ENCODE measurements around the gene CSF1.
"Not testable (repeated sequence)": the region's sequence is repeated elsewhere in the genome, so short reads cannot be mapped to it uniquely, and the experiment has no call there.

The CSF1 gene

DNA sequence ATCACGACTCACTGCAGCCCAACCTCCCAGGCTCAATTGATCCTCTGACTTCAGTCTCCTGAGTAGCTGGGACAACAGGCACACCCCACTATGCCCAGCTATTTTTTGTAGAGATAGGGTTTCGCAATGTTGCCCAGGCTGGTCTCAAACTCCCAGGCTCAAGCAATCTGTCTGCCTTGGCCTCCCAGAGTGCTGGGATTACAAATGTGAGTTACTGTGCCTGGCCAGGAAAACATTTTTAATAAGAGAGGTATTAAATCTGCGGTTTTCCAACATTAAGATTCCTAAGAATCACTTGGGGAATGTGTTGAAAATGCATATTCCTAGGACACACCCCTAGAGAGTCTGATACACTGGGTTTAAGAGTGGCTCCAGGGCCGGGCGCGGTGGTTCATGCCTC, 8.7 kb downstream of the CSF1 start:
- DNase-seq (ENCODE audit: low read depth in 2 of 2), result no peak

DNA sequence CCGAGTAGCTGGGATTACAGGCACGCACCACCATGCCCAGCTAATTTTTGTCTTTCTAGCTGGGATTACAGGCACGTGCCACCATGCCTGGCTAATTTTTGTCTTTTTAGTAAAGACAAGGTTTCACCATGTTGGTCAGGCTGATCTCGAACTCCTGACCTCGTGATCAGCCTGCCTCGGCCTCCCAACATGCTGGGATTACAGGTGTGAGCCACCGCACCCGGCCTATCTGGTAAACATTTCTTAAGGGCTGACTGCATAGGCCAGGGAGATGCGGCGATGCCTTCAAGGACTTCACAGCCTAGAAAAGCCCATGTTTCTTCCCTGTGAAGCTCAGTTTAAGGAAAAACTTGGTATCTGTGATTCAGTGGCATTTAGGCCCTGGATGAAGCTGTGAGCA, 9.7 kb downstream of the CSF1 start:
- DNase-seq (ENCODE audit: low read depth in 2 of 2), result not testable (repeated sequence)

DNA sequence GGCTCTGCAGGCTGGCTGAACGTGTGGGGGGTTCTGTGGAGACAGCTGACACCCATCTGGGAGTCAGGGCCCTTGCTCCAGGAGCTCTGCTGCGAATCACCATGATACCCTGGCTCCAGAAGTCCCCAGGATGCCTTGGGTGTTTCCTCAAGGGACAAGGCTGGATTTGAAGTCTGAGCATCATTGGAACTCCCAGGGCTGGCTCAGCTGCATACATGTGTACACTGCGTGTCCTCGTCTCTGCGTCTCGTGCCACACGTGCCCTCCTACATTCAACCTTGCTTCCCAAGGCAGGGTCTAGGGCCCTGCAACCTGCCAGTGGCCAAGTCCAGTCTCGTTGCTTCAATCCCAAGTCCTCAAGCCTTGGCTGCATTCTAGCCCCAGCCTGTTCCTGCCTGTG, 11.7 kb downstream of the CSF1 start:
- DNase-seq (ENCODE audit: low read depth in 2 of 2), result no peak

DNA sequence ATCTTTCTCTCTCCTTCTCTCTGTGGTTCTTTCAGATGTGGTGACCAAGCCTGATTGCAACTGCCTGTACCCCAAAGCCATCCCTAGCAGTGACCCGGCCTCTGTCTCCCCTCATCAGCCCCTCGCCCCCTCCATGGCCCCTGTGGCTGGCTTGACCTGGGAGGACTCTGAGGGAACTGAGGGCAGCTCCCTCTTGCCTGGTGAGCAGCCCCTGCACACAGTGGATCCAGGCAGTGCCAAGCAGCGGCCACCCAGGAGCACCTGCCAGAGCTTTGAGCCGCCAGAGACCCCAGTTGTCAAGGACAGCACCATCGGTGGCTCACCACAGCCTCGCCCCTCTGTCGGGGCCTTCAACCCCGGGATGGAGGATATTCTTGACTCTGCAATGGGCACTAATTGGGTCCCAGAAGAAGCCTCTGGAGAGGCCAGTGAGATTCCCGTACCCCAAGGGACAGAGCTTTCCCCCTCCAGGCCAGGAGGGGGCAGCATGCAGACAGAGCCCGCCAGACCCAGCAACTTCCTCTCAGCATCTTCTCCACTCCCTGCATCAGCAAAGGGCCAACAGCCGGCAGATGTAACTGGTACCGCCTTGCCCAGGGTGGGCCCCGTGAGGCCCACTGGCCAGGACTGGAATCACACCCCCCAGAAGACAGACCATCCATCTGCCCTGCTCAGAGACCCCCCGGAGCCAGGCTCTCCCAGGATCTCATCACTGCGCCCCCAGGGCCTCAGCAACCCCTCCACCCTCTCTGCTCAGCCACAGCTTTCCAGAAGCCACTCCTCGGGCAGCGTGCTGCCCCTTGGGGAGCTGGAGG, 12.7 kb downstream of the CSF1 start:
- no peak for DNase-seq (ENCODE audit: low read depth in 2 of 2)

DNA sequence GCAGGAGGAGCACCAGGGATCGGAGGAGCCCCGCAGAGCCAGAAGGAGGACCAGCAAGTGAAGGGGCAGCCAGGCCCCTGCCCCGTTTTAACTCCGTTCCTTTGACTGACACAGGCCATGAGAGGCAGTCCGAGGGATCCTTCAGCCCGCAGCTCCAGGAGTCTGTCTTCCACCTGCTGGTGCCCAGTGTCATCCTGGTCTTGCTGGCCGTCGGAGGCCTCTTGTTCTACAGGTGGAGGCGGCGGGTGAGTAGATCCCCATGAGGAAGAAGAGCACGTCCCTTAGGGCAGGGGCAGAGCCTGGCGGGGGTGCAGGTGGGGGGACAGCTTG, 13.3 kb downstream of the CSF1 start:
- DNase-seq (ENCODE audit: low read depth in 2 of 2), result no peak

DNA sequence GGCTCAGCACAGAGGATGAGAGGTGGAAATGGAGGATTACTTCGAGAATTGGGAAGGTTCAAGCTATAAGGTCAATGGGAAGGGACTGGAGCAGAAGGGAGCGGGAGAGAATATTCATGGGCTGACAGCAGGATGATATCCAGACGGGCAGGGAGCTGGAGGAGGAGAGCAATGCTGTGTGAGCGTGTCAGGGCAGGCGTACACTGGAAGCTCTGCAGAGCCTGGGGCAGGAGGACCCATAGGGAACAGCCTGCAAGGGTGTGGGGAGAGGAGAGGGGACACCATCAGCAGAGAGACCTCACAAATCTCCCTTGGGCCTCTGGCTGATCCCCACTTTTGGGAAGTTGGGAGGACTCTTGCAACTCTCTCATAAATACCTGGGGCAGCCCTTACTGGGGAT, 13.7 kb downstream of the CSF1 start:
- no peak for DNase-seq (ENCODE audit: low read depth in 2 of 2)

DNA sequence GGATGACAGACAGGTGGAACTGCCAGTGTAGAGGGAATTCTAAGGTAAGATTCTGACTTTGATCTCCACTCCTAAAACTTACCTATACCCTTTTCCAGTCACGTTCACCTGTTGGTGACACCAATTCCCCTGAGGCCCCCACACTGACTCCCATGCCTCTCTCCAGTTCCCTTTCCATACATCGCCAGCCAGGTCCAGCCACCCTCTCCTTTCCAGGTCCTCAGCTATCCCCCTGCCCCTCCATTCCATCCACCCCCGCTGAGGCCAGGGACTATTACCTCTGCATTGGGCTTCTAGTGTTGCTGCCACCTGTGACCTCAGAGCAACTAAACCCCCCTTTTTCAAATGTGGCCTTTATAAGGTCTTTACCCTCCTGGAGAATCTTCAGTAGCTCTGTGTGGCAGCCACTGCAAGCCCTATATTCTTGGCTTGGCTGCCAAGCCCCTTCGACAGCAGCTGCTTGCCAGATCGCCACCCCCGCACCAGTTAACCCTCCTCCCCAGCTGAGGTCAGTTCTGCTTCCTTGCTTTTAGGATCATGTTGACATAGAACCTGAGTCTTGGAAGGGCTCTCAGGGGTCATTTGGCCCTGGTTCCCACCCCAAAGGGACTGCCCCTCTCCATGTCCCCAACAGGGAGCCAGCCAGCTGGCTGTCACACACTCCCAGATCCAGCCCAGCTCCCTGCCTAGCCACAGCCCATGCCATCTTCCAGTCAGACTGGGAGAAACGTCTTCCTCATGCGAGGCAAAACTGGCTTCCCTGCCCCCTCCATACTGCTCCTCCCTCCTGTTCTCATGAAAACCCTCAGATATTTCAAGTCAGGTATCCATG, 14.7 kb downstream of the CSF1 start:
- DNase-seq (ENCODE audit: low read depth in 2 of 2), result no peak

DNA sequence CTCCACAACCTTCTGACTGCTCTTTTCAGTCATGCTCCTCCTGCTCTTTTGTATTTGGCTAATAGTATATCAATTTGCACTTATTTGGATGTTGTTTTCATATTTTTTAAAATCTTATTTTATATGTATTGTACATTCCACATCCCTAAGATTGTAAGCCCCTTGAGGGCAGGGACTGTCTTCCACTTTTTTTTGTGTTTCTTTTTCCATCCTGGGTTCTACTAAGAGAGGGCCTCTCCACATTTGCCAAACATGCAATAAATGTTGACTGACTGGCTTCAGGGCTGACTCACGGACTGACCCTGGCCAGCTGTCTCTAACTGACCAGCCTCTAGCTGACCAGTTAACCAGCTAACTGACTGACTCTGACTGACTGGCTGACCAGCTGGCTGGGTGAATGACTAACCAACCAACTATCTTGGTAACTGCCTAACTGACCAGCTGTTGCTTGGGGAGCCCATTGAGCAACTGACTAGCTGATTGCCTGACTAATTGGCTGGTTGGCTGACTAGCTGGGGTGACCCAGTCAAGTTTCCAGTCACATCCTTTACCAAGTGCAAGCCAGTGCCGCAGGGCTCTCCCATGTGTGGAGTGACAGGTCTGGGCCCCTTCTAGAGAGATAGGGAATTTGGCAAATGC, 16.1 kb downstream of the CSF1 start:
- no peak for DNase-seq (ENCODE audit: low read depth in 2 of 2)

DNA sequence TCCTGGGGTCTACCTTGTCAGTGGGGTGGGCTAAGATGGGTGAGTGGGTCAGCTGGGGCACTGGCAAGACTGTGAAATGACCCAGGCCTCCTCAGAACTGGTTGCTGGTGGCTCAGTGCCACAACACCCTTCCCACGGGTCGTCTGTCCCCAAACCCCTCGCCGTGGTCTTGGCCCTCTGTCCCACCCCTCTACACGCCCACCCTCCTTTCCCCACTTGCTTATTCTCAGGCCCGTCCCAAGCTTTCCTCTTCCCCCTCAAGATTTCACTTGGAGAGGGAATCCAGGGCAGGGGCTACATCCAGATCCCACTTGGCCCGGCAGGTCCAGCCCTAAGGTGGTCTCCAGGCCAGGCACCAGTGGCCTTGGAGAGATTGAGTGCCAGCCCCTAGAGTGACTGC, 16.7 kb downstream of the CSF1 start:
- no peak for DNase-seq (ENCODE audit: low read depth in 2 of 2)

DNA sequence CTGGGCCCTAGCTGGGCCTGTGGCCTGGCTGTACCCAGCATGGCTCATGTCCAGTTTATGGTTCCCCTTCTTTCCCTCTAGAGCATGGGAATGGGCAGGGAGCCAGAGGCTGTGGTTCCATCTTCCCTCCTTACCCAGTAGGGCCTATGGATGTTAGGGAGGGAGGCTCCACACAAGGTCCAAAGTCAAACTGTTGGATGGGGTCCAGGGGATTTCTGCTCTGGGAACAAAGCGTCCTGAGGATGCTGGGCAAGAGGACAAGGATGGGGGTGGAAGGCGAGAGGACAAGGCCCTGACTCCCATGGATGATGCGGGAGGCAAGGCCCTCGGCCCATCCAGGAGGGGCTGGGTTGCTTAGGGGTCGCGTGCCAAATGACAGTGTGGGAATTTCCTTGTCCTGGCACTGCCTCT, 17.3 kb downstream of the CSF1 start:
- no peak for DNase-seq (ENCODE audit: low read depth in 2 of 2)

DNA sequence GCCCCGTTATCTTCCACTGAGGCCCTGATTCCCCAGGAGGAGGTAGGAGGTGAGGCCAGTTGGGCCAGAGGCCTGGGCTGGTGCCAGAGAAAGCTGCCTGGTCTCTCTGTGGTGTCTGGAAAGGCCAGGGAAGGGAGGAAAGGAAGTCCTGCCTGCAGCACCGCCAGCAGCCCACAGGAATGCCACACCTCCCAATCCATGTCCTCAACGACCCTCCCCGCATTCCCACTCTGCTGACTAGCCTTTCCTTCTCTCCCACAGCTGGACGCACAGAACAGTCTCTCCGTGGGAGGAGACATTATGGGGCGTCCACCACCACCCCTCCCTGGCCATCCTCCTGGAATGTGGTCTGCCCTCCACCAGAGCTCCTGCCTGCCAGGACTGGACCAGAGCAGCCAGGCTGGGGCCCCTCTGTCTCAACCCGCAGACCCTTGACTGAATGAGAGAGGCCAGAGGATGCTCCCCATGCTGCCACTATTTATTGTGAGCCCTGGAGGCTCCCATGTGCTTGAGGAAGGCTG, 18.0 kb downstream of the CSF1 start:
- no peak for DNase-seq (ENCODE audit: low read depth in 2 of 2)

DNA sequence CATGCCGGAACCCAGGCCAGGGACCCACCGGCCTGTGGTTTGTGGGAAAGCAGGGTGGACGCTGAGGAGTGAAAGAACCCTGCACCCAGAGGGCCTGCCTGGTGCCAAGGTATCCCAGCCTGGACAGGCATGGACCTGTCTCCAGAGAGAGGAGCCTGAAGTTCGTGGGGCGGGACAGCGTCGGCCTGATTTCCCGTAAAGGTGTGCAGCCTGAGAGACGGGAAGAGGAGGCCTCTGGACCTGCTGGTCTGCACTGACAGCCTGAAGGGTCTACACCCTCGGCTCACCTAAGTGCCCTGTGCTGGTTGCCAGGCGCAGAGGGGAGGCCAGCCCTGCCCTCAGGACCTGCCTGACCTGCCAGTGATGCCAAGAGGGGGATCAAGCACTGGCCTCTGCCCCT, 18.5 kb downstream of the CSF1 start:
- no peak for DNase-seq (ENCODE audit: low read depth in 2 of 2)

DNA sequence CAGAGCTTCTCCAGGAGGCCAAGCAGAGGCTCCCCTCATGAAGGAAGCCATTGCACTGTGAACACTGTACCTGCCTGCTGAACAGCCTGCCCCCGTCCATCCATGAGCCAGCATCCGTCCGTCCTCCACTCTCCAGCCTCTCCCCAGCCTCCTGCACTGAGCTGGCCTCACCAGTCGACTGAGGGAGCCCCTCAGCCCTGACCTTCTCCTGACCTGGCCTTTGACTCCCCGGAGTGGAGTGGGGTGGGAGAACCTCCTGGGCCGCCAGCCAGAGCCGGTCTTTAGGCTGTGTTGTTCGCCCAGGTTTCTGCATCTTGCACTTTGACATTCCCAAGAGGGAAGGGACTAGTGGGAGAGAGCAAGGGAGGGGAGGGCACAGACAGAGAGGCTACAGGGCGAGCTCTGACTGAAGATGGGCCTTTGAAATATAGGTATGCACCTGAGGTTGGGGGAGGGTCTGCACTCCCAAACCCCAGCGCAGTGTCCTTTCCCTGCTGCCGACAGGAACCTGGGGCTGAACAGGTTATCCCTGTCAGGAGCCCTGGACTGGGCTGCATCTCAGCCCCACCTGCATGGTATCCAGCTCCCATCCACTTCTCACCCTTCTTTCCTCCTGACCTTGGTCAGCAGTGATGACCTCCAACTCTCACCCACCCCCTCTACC, 19.1 kb downstream of the CSF1 start:
- DNase-seq (ENCODE audit: low read depth in 2 of 2), result no peak

DNA sequence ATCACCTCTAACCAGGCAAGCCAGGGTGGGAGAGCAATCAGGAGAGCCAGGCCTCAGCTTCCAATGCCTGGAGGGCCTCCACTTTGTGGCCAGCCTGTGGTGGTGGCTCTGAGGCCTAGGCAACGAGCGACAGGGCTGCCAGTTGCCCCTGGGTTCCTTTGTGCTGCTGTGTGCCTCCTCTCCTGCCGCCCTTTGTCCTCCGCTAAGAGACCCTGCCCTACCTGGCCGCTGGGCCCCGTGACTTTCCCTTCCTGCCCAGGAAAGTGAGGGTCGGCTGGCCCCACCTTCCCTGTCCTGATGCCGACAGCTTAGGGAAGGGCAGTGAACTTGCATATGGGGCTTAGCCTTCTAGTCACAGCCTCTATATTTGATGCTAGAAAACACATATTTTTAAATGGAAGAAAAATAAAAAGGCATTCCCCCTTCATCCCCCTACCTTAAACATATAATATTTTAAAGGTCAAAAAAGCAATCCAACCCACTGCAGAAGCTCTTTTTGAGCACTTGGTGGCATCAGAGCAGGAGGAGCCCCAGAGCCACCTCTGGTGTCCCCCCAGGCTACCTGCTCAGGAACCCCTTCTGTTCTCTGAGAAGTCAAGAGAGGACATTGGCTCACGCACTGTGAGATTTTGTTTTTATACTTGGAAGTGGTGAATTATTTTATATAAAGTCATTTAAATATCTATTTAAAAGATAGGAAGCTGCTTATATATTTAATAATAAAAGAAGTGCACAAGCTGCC, 19.8 kb downstream of the CSF1 start:
- no peak for DNase-seq (ENCODE audit: low read depth in 2 of 2)

DNA sequence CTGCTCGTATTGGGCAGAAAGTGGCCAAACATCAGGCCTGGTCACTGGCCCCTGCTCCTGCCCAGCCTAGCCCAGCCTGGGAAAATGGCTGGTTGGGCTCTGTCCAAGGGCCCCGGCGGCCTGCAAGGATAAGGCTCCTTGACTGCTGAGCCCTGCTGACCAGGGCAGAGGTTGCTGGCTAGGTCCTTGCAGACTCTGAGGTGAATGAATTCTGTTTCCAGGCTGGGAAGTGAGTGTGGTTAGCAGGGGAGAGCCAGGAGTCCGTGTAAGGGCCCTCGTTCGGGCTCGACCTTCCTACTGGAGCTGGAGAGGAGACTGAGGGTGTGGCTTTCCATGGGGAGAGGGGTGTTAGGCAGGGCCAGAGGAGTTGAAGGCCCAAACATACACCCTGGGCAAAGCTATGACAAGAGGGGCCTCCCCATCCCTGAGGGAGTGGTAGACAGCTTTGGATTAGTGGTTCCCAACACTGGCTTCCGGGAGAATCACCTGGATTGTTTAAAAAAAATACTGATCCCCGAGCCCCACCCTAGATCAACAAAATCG, 20.6 kb downstream of the CSF1 start:
- no peak for DNase-seq (ENCODE audit: low read depth in 2 of 2)

DNA sequence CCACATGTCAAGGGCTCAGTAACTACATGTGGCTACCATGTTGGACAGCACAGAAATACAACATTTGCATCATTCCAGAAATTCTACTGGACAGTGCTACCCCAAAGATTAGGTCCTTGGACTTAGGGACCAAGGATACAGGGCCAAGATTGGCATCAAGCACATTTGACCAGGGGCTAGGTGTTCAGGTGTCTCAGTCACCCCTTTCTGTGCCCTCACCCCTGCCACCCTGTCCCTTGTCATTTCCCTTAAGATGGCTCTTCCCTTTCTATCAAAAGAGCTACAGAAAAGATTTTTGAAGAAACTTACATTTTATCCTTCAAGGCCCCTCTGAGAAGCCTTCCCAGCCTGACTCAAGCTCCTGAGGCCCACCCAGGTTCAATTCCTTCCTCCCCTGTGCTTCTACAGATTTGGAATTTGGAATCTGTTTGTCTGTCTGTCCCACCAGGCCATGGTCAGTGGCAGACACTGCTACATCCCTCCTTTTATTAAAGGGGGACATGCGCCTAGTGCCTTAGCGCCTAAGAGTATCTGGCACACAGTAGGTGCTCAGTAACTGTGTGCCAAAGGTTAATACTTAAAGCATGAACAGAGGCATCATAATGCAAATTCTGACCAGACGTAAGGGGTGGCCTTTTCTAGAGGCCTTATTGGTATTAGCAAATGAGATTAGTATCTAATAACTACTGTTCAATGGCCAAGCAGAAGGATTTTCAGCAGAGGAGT, 21.4 kb downstream of the CSF1 start:
- no peak for DNase-seq (ENCODE audit: low read depth in 2 of 2)

DNA sequence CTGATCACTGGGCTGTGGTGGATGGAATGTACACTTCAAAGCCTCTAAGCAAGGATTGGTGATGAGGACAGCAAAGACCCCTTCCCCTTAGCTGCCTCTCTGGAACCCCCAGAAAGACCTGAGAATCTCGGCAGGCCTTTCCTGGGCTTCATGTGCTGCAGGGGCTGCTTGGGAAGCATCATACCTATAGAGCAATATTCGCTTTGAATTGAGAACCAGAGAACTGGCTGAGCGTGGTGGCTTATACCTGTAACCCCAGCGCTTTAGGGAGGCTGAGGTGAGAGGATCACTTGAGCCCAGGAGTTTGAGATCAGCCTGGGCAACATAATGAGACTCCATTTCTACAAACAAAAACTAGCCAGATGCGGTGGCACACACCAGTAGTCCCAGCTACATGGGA, 22.0 kb downstream of the CSF1 start:
- DNase-seq (ENCODE audit: low read depth in 2 of 2), result no peak

DNA sequence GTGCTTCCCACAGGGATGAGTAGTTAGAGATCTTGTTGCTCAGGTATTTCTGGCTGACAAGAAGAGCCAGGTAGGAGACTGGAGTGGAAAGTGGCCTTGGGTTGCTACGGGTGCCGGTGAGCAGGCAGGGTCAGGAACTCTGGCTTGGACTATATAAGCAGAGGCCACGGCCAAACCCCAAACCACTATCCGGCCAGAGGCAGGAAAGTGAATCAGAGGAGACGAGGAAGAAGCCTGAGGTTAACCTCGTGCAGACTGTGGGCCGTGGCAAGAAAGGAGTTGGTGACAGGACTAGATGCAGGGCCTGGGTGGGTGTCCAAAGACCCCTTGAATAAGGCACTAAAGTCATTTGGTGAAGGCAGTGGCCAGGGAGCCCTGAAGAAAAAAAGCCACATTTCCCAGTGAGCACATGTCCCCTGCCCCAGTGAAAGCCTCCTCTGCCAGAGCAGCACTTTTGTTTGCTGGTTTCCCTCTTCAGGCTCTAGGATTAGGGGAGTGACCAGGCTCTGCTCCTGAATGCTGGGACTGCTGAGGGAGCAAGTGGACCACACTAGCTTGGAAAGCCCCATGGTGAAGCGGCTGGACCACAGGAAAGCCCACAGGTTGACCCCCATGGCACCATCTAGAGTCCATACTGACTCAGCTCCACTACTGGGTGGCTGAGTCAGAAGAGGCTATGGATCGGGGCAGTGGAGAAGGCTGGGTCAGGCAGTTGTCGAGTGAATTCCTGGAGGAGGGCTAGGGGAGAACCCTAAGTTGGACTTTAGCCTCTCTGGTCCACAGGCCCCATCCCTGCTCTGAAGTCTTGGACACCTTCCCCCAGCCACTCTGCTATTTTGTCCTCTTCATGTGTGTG, 23.4 kb downstream of the CSF1 start:
- DNase-seq (ENCODE audit: low read depth in 2 of 2), result no peak

DNA sequence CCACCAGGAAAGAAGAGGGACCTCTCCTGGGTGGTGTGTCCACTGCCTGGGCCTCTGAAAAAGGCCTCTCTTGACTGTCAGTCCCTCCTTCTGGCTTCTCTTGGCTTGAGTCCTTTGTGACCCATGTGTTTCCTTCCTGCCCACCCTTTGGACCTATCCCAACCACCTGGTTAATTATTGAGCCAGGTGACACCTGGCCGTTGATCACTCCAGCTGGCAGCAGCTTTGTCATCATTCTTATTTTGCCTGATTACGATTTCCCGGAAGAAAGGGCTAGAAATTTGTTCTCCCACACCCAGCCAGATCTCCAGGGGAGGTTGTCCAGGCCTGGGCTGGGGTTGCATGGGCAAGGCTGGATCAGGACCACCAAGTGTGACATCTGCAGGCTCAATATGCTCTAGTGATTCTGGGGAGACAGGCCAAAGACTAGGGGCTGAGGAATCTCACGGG, 24.8 kb downstream of the CSF1 start:
- DNase-seq (ENCODE audit: low read depth in 2 of 2), result no peak
